Stimulated activated CD4-positive, alpha-beta T cell treated with anti-CD3 and anti-CD28 coated beads, Interleukin-1b, Interleukin-23, amount 100 ng/mL, for 1 hour (primary cell): Measurements from ENCODE around the gene SND1.

Source experiments
- DNase-seq, 2 donors: peaks; one replicate each; pipeline ENCODE4 v3.0.0-alpha.2; 2020; ENCODE audit warnings: low read depth in 2 of 2

Gene SND1

DNA sequence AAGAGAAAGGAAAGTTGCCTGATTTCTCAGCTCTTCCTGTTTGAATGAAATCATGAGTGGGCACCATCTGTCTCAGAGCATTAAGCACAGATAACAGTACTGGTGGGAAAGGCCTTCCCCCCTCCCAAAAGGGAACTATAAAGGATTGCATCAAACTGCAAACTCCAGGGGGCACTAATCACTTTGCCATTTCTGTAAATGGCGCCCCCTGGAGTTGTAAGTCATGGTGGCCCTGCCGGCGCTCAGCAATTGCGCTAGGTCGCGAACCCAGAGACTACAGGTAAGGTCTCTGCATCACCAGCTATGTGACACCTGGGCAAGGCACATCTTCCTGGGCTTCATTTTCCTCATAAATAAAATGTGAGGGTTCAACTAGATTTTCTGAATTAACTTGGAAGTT is 368.2 kb downstream of the SND1 start:
- DNase-seq: no peak

DNA sequence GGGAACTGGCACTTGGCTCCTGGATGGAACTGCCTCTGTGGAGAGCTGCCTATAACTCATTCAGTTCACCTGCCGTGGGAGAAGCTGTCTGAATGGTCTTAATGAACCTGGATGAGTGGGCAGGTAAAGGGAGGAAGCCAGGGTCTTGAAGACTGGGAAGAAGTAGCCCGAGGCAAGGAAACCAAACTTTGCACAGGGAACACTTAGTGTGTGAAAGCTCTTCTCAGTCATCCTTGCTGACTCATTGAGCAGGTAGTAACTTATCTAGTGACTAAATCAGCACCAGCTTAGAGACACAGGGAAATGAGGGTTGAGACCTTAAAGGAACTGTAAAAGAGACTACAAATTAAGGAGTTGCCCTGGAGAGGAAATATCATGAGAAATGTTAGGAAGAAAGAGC is 369.4 kb downstream of the SND1 start:
- DNase-seq: no peak

DNA sequence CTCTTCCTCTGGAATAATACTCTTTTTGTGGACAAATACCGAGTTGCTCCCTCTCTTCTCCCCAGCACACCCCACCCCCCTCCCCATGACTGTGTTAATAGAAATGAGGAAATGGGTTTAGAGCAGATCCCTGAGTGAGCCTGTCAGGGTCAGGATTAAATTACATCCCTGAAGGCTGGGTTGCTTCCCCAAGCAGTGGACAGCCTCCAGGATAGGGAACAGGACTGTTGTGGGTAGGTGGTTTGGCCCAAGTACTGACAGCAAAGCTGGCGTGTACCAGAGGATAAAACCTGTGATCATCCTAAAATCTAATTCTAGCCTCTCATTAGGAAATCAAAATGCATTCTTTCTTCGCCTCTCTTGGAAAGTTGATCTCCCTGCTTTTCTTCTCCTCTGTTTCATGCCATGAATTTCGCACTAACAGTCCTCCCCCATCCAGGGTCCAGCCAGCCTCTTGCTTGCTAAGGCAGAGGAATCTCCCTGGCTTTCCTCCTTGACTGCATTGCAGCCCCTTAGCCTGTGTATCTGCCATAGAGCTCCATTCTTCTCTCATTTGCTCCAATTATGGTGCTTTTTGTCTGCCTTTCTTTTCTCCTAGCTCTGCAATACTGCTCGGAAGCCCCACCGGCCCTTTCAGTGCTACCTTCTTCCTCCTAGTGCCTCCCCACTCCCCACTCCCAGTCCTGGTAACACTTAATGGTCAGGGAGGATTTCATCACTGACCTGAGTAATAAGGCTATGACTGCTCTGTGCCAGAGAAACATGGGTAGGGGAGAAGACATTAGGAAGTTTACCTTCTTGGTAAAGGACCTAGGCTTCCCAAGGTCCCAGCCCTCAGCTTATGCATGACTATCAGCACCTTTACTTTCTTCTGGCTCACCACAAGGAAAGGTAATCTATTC is 370.9 kb downstream of the SND1 start:
- DNase-seq: no peak

DNA sequence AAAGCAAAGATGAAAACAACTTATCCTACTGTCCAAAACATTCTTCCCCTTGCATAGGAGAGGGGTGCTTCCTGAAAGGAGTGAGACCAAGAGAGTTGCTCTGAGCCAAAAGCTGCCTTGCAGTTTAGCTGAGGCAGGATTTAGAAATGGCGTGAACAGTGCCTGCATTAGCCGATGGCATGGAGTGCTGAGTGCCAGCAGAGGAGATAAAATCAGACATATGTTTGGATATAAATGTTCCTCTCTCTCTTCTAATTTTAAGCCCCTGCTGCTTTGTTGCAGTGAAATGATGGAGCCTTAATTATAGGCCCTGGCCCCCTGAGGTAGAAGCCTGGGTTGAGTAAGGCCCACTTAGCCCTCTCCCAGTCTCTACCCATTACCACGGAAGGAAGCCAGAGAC is 372.2 kb downstream of the SND1 start:
- DNase-seq: no peak

DNA sequence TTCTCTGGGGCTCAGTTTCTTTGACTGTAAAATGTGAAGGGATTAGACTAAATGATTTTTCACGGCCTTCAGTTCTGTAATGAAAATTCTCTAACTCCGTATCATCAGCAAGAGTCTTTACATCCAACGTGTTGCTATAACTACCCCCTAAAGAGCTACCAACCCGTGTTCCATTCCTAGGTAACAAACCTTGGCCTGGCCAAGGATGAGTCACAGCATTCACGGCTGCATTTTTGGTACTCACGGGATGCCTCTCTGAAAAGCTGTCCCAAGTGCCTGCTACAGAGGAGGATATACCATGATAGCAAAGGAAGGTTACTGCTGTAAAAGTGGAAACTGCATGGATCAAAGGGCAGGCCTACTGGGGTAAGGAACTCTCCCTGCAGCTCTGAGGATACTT is 373.4 kb downstream of the SND1 start:
- DNase-seq: no peak

DNA sequence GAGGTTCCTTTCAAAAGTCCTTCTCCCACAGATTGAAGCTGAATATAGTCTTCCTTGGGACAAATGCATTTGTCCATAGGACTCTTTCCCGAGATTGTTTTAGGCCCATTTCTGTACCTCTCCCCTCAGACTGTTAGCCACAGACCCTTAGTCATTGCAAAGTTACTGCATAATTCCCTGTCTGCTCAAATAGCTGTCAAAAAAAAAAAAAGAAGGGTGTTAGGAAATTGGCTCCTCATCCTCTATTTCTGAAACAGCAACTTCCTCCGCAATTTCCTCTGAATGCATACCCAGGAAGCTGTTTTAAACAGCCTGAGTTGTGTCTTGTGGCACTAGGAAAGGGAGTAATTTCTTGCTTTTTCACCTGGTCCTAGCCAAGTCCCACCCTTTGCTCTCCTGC is 373.8 kb downstream of the SND1 start:
- no peak for DNase-seq

DNA sequence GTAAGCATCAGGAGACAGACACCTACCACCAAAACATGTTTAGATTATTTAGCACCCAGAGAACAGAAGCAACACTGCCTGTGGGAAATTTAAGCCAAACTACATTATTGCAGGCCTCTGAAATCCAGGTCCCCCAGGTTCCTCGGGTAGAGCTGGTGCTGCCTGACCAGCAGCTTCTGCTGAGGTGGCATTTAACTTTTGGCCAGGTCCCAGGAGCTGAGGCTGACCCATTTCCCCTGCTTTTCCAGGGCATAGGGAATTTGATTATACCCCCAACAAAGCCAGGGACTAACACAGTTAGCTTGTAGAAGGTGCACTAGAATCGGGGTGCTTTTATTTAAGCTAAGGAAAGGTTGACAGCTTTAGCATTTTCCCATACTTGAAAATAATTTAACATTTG is 374.6 kb downstream of the SND1 start:
- no peak for DNase-seq

DNA sequence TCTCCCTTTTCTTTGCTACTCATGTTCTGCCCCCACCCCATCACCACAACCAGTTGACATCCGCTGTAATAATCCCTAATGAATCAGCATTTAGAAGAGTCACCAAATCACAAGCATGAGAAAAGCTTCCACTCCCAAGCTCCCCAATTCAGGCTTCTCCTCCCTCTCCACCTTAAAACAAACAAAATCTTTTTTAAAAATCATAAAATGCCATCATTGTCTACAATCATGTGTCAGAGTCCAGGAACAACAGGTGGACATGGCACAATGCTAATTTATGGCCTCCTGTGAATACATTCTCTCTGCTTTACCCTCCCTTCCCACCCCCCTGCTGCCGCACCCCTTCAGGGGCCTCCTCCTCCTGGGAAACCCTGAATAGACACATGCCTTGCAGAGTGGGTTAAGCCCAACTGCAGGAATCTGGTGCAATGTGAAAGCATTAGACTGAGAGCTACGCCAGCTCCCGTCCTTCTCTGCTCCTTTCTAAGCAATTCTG is 375.5 kb downstream of the SND1 start:
- no peak for DNase-seq

DNA sequence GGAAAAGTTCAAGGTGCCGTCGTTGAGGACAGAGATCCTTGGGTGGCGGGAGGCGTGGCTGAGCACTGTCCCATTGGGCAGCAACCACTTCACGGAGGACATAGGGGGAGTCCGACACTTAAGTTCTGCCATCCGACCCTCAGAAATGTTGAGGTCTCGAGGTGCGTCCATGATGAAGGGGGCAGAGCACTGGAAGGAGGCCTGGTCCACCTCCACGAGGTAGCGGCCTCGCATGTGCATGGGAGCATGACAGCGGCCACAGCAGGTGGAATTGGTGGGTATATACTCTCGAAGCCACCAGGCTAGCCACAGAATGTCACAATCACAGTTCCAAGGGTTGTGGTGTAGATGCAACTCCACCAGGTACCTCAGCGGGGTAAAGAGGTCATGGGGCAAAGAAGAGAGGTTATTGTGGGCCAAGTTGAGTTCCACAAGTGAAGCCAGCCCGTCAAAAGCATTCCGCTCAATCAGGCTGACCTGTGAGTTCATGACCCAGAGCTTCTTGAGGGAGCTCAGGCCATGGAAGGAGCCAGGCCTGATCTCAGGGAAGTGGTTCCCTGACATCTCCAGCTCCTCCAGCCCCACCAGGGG is 377.5 kb downstream of the SND1 start:
- no peak for DNase-seq

DNA sequence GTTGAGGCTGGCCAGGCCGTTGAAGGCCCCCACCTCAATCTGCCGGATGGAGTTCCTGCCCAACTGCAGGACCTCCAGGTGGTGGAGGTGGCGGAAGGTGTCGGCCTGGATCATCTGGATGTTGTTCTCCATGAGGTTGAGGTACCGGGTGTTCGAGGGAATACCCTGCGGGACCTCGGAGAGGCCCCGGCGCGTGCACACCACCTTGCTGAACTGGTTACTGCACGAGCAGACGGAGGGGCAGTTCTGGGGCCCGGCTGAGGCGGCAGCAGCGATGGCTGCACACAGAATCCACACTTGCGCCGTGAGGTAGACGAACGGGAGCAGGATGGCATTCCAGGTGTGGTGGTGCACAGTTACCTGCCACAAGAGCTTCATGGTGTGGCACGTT is 378.3 kb downstream of the SND1 start:
- DNase-seq: no peak

DNA sequence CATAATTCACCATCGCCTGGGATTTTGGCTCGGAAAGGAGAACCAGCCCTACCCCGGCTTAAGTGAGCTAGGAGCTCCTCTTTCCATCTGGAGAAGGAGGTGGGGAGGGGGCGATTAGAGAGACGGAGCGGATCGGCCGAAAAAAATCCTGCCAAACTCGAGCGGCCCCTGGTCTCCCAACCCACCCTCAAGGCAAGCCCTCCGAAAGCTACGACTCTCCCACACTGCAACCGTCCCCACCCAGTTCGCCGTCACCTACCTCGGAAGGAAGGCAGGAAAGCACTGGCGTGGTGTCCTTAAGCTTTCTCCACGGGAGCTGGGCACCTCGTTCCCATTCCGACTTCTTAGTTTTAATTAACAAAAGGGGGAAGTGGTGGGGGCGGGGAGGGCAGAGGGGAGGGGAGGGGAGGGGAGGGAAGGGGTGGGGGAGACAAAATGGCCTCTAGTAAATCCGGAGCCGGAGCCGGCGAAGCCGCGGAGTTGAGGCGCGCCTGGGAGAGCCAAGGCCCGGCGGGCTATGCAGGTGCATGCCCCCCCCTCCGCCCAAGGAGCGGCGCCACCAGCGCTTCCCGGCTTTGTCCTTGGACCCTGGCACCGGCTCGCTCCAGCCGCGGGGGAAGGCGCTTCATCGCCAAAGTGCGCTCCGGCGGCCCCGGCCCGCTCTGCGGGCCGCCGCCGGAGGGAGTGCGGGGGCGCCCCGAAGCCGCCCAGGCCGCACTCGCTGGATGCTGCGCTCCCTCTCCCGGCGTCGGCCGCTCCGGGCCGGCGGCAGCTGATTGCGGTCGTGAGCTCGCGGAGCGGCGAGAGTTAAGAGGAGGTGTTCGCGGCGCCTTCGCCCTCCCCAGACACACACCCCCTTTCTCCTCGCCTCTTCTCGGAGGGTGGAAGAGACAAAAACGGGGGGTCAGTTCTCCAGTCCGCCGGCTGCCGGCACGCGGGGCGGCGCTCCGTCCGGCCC is 378.9 kb downstream of the SND1 start, which contains the start of gene LRRC4:
TSS of gene LRRC4 (minus strand) at position 784 of the 958 bp plus-strand sequence. CDS start 797 bp downstream, outside the sequence.
- DNase-seq: no peak

DNA sequence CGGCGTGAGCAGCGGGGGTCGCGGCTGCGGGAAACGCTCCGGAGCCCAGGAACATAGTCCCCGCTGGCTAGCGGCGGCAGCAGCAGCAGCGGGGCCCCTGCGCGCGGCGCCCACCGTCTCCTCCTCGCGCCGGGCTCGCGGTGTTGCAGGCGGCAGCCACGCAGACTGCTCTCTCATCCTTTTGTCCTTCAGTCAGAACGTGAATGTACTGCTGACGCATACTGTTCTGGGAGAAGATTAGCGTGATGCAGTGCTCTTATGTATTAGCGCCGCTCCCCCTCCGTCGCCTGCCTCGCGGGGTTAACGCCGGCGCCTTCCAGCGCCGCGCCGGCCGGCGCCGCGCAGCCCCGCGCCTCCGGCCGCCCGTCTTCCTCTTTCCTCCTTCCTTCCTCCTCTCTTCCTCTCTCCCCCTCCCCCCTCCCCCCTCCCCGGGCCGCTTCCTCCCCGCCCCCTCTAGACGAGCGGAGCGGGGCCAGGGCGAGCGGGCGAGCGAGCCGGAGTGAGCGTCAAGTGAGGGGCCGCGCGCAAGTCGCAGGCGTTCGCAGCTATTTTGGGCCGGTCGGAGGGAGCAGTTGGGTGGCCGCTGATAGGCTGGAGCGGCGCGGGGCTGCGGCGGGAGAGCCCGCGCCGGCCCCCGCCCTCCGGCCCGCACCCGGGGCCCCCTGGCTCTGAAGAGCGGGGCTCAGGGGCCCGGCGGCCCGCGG is 380.1 kb downstream of the SND1 start:
- DNase-seq: peak in 1 of 2 donors; percentile 17

DNA sequence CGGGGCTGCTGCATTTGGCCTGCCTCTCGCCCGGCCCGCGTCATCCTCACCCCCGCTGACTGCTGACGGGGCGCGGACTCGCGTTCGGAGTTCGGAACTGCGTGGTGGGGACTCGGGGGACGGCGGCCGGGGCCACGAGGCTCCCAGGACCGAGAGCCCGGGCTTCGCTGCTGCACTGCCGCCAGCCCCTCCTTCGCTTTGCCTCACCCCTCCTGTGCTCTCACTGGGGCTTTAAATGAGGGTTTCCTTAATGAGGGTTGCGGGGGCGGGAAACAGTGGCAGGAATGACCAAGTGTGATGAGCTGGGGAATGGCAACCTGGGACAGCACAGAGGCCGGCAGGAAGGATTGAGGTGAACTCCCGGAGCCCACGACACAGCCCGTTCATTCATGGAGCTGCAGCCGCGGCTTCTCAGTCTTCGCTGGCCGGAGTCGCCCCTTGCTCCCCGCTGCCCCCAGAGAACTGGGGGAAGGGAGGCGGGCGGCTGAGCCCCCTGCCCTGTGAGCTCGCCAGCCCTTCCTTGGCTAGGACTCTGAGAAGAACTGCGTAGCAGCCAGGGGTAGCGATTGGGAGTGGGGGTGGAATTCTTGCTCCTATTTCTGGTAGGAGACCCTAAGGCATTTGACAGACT is 380.7 kb downstream of the SND1 start:
- DNase-seq: no peak

DNA sequence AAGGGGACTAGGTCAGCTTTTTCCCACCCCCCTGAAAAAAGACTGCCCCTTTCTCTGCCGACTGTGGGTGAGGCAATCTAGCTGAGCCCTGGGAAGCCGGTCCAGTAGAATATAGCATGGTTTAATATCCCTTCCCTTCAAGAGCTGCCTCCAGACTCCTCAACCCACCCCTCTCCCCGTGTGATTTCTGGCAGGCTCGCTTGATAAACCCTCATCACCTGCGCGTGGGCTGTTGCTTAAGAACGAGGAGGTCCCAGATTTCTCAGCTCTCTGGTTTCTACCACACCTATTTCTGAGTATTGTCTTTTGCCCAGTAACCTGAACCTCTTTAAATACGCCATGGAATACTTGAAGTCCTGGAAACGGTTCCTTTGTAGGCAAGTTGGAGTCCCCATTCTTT is 381.3 kb downstream of the SND1 start:
- DNase-seq: no peak

DNA sequence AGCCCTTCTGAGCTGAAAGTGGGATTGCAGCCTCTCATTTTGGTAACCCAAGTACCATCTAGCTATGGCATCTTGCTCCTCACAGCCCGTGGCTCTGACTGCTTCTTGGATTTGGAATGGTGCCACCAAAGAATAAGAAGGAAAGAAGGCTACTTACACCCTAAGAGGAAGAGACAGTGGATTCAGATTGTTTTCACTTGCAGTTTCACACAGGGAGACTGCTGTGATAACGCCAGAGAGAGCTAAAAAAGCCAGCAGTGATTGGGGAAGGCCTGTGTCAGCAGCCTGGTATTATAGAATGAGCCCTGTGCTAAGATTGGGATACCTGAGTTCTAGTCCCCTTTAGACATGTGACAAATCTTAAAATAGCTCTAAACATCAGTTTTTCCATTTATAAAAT is 382.8 kb downstream of the SND1 start:
- no peak for DNase-seq

DNA sequence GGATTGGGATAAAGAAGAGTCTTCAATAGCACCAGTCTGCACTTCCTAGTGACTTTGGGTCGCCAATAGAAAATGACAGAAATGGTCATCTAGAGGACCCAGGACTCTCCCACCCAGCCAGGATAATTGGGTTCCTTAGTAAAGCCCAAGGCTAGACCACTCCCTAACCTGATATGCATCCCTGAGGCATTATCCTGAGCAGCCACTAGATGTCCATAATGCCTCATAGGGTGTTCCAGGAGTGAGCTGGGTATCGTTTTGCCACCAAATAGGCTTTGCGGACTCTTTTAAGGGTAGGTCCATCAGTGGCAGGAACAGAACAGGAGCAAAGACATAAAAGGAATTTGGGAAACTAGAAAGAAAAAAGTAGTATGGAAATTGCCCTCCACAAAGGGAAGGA is 383.7 kb downstream of the SND1 start:
- no peak for DNase-seq

DNA sequence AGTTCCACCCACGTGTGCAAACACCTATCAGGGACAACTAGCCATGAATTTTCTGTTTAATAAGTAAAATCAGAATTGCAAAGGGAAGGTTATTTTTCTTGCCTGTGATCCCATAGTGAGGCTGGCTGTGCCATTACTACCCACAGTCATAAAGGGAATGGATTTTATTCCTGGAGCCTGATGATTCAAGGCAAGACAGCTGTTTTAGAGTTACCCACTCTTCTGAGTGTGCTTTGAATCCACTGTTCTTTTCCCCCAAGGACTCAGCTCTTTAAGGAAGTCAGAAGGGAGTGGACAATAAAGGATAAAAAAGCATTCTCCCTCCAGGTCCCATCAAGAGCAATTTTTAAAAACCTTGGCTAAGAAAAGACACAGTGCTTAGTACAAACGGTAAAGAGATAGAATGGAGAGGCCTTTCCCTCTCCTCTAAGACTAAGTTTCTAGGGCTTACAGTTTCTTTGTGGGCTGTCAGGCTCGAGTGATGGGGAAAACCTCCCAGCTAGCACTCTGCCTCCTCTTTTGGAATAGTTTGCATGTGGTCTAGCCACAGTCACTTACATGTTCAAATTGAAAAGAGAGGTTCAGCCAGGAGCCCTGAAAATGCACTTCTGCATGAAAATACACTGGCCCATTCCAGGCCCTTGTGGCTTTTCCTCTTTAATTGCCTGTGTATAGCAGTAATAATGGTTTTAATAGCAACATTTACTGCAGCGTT is 384.4 kb downstream of the SND1 start:
- DNase-seq: no peak

DNA sequence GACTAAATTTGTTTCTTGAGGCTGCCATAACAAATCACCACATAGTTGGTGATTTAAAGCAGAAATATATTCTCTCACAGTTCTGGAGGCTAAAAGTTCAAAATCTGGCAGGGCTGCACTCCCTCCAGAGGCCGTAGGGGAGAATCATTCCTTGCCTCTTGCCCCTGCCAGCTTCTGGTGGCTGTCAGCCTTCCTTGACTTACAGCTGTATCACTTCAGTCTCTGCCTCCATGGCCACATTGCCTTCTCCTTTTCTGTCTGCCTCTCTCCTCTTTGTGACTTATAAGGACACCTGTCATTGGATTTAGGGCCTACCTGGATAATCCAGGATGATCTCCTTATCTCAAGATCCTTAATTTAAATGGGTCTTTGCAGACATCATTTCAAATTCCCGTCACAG is 385.1 kb downstream of the SND1 start:
- DNase-seq: no peak

DNA sequence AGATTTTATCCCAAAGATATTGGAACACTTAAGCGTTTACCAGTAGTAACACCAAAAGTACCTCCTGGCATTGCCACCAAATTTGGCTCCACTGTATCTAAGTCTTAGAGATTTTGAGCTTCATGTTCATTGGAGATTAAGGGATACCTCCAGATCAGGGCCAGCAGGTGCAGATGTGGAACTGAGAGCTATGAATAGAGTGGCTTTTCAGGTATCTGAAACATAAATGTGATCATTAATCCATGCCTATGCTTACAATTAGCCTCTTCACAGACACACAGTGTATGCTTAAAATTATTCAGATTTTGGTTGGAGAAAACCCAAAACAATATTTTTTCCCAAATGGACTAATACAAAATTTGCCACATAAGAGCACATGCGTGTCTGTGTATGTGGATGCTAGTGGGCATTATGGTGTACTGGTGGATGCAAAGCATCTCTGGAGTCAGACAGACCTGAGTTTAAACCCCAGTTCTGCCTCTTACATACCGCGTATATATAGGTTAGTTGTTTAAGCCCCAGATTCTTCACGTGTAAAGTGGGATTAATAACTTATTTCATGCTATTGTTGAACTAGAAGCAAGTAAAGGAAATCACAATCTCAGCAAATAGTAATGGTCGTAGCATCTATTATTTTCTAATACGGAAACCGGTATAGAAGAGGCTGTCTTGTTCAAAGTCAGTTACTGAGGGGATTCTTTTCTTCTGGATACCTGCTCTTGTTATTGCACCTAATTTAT is 386.1 kb downstream of the SND1 start:
- no peak for DNase-seq

DNA sequence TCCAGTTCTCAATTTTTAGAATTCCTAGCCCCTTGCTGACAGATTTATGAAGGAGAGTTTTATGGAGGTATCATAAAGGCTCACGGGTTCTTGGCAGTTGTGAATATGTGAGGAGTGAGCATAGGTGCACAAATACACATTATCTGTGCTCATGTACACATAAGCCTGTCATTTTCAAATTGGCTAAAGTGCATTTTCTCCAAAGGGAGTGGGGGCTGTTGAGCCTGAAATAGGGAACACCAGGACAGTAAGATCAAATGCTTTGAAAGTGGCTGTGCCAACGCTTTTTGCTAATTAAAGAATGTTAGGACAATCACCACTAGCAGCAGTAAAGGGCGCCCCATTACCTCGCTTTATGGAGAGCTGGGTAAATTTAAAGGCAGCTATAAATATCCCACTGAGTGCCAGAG is 387.6 kb downstream of the SND1 start:
- DNase-seq: no peak
